Fibroblast of skin of scalp (primary cell): ENCODE measurements around the gene IGSF21.
"Not testable (repeated sequence)": the region's sequence is repeated elsewhere in the genome, so short reads cannot be mapped to it uniquely, and the experiment has no call there.

Experiments
- DNase-seq: peaks from one replicate; pipeline ENCODE4 v3.0.0-alpha.2; 2013

The IGSF21 gene

DNA sequence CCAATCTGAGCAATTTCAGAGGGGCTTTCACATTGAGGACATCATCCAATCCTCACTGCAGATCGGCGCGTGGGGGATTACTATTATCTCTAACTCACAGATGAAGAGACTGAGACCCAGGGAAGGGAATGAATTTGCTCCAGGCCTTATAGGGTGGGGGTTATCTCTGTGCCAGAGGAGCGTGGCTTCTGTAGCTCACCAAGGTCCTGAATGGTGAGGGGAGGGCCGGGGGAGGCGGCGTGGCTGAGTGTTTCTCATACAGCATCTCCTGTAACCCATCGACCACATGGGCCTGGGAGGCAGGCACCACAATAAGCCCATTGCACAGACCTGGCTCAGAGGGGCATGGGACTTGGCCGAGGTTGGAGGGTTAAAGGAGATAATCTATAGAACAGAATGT lies 230.2 kb downstream of the IGSF21 start:
- DNase-seq: no peak

DNA sequence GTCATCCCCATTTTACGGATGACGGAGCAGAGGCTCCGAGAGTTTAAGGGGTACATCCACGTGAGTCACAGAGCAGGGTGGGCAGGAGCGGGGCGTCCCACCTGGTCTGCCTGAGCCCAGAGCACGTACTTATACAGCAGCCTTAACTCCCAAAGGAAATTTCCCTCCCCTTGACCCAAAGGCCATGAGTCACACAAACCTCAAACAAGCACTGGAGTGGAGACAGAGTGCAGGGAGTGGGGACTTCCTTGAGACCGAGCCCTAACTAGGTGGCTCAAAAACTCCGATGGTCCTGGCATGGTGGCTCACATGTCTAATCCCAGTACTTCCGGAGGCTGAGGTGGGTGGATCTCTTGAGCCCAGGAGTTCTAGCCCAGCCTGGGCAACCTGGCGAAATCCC lies 231.6 kb downstream of the IGSF21 start:
- no peak for DNase-seq

DNA sequence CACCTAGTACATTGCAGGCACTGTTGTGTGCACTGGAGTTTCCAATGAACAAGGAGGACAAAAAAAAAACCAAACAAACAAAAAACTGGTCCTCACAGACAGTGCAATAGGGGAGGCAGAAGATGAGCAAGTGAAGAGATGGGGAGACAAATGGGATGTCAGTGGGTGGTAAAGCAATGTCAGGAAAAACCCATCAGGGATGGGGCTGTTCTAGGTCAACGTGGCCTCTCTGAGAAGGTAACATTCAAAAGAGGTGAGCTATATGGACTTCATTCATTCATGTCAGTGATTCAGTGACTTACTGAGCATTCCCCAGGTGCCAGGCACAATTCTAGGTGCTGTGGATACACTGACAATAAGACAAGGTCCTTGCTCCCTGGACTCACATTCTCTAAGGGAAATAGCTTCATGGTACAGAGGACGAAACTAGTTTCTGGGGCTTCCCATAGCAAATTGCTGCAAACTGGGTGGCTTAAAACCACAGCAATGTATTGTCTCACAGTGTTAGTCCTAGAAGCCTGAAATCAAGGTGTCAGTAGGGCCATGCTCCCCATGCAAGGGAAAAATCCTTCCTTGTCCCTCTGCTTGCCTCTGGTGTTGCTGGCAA lies 232.7 kb downstream of the IGSF21 start:
- DNase-seq: no peak

DNA sequence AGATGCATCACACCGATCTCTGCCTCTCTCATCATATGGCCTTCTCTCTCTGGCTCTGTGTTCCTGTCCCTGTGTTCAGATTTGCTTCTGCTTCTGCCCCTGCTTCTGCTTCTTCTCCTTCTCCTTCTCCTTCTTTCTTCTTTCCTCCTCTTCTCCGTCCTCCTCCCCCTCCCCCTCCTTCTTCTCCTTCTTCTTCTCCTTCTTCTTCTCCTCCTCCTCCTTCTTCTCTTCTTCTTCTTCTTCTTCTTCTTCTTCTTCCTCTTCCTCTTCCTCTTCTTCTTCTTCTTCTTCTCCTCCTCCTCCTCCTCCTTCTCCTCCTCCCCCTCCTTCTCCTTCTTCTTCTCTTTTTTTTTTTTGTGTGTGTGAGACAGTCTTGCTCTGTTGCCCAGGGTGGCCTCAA lies 233.2 kb downstream of the IGSF21 start:
- no peak for DNase-seq

DNA sequence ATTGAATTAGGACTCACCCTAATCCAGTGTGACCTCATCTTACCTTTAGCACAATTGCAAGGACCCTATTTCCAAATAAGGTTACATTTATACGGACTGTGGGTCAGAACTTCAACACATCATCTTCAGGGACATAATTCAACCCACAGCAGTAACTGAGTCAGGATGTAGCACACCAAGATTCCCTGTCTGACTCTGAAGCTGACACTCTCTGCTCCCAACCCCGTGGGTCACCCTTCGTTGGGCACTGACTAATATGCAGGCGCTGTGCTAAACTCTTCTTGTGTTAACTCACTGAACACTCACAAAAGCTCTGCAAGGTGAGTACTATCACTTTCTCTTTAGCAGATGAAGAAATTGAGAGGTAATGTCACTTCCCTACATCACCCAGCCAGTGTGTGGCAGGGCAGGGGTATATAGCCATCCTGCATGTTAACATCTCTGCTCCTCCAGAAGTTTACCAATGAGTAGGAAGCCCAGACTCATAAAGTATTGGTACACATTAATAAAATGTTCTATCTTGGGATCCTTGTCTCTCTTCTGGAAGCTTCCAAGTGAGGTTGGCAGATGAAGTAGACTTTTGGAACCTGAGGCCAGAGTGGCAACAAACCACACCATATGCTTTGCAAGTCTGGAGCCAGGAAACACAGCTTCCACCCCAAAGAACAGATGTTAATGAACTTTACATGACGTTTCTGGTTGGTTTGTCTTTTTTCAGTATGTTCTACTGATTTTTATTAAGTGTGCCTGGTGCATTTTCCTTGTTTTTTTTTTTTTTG lies 233.9 kb downstream of the IGSF21 start:
- DNase-seq: no peak

DNA sequence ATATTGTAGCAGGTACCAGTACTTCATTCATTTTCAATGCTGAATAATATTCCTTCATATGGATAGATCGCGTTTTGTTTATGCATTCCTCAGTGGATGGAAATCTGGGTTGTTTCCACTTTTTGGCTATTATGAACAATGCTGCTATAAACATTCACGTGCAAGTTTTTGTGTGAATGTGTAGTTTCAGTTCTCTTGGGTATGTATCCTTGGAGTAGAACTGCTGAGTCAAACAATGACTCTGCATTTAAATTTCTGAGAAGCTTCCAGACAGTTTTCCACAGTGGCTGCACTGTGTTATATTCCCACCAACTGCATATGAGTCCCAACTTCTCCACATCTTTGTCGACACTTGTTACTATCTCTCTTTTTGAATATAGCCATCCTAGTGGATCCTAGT lies 235.1 kb downstream of the IGSF21 start:
- DNase-seq: no peak

DNA sequence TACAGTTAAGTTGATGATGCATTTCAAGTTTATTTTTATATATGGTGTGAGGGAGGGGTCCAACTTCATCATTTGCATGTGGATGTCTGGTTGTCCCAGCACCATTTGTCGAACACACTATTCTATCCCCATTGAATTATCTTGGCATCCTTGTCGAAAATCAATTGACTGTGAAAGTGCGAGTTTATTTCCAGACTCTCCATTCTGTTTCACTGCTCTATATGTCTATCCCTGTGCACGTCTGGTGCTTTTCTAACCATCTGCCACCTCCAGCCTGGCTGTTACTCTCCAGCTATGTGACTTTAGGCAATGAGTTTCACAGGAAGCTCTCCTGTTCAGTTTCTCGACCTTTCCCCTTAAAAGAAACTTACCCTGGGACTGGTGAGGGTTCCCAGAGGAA lies 236.0 kb downstream of the IGSF21 start:
- DNase-seq: no peak

DNA sequence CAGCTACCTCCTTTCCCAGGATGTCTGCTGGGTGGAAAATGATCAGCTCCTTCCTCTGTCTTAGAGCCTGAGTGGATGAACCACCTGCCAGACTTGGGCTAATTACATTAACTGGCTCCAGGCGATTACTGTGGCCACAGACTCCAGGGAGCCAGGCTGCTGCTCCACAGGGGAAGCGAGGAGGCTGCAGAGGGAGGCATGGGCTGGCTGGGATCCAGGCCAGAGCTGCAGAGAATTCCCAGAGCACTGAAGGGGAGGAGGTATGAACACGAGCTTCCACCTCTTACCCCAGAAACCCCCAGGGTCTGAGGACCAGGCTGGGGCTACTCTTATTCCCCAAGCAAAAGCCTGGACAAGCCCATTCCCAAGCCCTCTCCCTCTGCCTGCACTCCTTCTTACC lies 237.2 kb downstream of the IGSF21 start:
- DNase-seq: no peak

DNA sequence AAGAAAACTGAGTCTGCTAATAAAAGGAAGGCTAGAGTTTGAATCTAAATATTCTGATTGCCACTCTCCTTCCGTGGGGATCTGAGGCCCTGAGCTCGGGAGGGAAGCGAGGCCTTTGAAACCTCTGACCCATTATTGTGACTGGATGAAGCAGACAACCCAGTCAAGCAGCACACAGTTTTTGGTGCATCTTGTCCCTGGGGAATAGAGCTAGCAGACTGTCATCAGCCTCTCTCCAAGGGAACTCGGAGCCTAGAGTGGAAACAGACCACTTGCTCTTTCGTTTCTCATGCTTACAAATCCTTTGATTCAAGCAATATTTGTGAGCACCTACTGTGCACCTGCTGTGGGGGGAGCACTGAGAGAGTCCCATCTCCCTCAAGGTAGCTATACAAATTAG lies 240.0 kb downstream of the IGSF21 start:
- DNase-seq: no peak

DNA sequence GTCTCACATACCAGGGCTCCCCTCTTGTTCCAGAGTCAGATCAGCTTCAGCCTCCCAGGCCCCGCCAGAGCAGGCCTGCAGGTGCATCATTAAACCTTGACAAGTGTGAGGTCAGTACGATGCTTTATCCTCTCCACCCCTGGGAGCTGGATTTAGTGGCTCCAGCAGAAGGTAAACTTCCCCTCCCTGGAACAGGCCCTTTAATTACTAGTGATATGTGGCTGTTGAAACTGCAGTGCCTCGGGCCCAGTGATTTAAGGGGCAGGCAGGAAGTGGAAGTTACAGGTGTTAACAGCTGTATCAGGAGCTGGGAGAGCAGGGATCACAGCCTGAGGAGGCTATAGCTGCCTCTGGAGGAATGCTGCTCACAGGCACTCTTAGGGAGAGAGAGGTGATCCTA lies 240.8 kb downstream of the IGSF21 start:
- DNase-seq: no peak

DNA sequence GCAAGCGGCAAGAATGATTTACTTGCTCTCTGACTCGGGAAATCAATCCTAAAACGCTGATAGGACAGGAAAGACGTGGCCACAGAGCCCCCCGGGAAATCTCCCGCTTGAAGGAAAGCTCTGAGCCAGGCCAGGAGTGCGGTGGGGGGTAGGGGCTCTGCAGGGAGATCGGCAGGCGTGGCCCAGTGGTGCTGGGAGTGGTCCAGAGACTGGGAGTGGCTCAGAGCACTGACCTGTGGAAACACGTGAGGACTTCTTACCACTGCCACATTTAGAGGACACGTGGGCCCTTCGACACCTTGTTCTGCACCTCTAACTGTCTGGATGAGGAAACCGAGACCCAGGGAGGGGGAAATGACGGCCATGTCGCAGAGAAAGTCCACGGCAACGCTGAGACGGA lies 243.1 kb downstream of the IGSF21 start:
- no peak for DNase-seq

DNA sequence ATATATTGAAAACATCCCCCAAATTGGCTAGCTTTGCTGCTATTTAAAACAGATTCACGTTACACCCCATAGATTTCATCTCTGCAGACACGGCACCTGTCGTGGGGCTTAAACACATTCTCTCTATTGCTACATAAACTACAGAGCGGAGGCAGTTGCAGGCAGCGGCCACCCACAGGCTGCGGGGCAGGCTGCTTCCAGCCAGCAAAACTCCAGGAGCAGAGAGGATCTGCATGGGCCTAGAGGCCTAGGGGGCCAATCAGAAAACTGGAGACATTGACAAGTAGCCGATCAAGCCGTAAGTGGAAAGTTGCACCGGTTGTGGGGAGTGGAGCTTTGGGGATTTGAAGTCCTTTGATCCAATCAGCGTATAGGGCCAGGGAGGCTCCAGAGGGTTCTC lies 244.1 kb downstream of the IGSF21 start:
- DNase-seq: no peak

DNA sequence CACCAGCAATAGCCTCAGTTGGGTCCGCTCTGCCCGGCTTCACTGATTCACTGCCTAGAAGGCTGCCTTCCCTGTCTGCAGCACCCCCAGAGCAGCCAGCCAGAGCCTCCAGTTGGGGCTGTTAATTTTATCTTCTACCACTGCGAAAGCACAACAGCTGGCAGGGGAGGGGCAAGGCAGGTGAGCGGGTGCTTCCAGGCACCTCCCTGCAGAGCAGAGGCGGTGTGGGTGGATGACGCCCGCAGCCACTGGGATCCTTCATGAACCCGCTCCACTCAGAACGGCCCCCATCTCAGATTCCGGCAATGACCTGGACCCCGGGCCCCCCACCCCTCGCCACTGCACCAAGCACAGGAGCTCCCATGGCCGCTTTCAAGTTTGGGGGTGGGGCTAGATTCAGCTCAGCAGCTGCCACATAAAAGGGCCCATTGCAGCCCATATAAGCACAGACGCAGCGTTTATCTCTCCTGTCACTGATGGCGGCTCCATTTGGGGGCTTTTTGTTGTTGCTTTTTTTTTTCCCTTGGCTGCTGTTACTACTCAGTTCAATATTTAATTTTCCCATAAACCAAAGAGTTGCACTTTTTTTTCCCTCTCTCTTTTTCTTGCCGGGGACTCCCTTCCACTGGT lies 245.2 kb downstream of the IGSF21 start:
- no peak for DNase-seq

DNA sequence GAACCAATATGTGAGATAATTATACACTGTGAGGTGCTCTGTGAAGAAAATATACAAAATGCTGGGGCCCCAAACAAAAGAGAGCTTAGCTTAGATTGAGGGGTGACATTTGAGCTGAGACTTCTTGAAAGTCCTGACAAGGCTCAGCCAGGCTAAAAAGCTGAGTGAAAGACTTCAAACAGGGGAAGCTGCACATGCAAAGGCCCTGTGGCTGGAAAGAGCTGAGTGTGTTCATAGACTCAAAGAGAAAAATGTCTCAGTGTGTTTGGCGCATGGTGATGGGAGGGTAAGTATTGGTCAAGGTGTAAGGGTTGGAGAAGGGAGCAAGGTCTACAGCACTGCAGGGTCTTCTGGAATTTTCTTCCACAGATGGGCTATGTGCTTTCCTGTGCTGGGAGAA lies 245.9 kb downstream of the IGSF21 start:
- DNase-seq: no peak

DNA sequence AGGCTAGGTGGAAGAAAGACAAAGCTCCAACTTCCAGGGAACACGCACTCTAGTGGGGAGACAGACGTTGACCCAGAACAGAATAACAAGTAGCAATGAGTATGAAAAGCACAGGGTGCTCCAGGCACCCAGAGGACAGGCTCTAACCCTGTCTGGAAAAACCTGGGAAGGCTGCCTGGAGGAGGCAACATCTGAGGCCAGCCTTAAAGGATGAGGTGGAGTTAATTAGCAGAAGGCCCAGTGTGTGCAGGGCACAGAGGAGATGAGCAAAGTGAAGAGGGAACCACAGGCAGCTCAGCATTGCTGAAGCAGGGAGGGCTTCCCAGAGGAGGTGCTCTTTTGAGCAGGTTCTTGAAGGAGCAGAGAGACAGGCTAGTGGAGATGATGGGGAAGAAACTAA lies 246.4 kb downstream of the IGSF21 start:
- DNase-seq: no peak

DNA sequence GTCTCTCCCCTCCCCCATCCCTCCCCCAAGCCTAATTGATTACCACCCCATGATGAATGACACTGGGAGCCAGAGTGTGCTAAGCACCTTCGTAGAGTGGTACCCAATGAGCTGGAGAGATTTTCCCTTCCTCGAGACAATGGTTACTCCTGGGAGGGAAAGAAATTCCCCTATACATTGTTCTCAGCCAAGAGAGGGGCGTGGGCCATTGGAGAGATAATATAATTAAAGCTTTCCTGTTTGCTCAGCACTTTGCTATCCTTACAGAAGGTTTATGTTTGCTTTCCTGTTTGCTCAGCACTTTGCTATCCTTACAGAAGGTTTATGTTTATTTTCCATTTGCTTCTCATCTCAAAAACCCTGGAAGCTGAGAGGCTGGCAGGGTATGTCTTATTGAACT lies 247.0 kb downstream of the IGSF21 start:
- no peak for DNase-seq

DNA sequence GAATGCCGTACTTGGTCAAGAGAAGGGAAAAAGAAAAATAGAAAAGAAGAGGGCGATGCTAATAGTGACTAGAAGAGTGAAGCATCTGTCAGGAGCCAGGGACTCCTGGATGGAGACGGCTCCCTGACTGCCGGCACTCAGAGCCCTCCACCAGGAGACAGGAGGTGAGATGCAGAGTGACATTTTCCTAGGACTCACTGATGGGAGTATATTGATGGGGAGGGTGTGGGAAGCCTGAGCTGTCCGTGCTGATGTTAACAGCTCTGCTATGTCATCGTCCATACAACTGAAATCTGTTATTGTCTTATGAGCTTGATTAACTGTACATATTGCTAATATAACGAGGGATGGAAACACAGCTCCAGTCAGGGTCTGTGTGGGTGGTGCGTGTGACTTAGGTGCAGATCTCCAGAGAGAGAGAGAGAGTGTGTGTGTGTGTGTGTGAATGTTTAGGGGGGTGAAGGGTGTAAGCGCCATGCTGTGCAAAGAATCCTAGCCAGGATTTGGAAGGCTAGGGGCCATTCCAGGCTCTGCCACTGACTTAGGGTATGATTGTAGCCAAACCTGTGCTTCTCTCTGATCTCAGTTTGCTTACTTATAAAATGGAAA lies 250.1 kb downstream of the IGSF21 start:
- DNase-seq: no peak

DNA sequence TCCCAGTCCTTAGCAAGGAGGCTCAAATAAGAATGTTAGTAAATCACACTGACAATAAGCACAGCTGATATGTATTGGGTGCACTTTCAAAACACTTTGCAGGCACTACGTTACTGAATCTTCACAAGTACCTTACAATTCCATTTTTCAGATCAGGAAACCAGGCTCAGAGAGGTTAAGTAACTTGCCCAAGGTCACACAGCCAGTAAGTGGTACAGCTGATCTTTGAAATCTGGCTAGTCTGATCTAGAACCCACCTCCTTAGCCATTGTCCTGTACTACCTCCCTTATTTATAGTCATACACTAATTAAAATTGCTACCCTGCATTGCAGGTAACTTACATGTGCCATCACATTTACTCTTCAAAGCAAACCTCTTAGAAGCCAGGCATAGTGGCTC lies 251.0 kb downstream of the IGSF21 start:
- no peak for DNase-seq

DNA sequence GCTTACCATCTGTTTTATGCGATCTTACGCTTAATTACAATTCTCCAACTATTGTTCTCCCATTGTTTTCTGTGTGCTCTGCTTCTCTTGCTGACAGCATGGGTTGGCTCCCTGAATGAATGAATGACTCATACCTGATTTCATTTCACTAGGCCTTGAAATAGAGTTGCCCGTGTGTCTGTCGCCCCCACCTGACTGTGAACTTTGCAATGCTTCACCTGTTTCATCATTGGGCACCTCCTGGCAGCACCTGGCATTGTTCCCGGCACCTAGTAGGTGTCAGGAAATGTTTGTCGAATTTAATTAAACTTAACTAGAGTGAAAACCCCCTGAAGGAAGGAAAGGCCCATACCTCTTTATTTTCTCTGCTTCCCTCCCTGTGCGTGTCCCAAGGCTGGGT lies 252.7 kb downstream of the IGSF21 start:
- DNase-seq: no peak

DNA sequence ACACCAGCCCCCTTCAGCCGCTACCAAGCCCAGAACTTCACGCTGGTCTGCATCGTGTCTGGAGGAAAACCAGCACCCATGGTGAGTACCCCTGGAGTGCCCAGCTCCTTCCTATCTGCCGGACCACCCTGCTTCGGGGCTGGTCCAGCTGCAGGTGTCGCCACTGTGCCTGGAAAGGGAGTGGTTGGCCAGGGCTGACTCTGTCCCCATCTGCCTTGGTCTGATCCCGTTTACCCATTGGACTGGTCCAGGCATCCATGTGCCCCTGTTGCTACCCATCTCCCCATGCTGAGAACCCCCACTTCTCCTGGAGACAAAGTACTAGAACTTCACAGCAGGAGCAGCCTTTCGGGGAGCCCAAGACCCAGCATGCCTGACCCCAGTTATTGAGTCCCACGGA lies 254.6 kb downstream of the IGSF21 start:
- DNase-seq: no peak

DNA sequence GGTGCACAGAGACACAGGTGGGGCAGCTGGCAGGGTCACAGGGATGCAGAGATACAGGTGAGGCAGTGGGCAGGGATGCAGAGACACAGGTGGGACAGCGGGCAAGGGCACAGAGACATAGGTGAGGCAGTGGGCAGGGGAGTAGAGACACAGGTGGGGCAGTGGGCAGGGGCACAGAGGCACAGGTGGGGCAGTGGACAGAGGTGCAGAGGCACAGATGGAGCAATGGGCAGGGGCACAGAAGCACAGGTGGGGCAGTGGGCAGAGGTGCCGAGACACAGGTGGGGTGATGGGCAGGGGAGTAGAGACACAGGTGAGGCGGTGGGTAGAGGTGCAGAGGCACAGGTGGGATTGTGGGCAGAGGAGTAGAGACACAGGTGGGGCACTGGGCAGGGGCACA lies 255.8 kb downstream of the IGSF21 start:
- DNase-seq: no peak

DNA sequence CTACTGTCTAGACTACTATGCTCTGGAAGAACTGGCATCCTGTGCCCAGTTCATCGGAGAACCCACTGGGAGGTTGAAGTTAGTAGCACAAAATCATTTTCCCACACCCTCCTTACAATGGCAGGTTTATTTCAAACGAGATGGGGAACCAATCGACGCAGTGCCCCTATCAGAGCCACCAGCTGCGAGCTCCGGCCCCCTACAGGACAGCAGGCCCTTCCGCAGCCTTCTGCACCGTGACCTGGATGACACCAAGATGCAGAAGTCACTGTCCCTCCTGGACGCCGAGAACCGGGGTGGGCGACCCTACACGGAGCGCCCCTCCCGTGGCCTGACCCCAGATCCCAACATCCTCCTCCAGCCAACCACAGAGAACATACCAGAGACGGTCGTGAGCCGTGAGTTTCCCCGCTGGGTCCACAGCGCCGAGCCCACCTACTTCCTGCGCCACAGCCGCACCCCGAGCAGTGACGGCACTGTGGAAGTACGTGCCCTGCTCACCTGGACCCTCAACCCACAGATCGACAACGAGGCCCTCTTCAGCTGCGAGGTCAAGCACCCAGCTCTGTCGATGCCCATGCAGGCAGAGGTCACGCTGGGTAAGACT lies 257.6 kb downstream of the IGSF21 start:
- no peak for DNase-seq

DNA sequence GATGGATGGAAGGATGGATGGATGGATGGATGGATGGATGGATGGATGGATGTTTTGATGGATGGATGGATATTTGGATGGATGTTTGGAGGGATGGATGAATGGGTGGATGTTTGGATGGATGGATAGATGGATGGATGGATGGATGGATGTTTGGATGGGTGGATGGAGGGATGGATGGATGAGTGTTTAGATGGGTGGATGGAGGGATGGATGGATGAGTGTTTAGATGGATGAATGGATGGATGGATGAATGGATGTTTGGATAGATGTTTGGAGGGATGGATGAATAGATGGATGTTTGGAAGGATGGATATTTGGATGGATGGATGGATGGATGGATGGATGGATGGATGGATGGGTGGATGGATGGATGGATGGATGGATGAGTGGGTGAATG lies 264.9 kb downstream of the IGSF21 start:
- not testable (repeated sequence) for DNase-seq
